Measurements from ENCODE around the gene NLE1.

GRCh38 chr17:35142467-35142796 is 329 bp upstream of the NLE1 start:
- TF ChIP-seq POLR2A (IDR thresholded peaks at IDR 0.05; ENCODE audit: low read length) = no peak
- TF ChIP-seq GATA1 (IDR thresholded peaks at IDR 0.05; ENCODE audit: low read depth, low read length) = no peak
